Kasumi-1 (cell line): ENCODE results near the gene PRDX3.

Source experiments
- DNase-seq, 2 experiments: peaks; one replicate each; lab custom pipeline; 2025; lab: John Stamatoyannopoulos, UW

Gene PRDX3

GRCh38 chr10:119178372-119179119, at the start of gene PRDX3:
Gene PRDX3, minus strand, starts transcription at chr10:119178812. Its CDS starts 22 bp downstream, at chr10:119178790.
- peak; percentile 94 to 98 for DNase-seq

DNA sequence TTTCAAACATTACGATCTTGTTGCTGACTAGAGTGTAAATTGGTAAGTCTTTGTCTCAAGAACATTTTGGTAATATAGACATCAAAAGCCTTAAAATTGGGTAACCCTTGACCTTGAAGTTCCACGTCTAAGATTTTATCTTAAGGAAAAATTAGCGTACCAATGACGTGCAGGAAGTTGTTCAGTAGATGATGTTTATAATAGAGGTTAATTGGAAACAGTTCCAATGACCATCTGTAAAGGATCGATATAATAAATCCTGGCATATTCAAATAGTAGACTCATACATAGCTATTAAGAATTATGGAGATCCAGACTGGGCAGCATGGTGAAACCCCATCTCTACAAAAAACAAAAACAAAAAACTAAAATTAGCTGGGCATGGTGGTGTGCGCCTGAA, 49.2 kb upstream of the PRDX3 start:
- no peak for DNase-seq

DNA sequence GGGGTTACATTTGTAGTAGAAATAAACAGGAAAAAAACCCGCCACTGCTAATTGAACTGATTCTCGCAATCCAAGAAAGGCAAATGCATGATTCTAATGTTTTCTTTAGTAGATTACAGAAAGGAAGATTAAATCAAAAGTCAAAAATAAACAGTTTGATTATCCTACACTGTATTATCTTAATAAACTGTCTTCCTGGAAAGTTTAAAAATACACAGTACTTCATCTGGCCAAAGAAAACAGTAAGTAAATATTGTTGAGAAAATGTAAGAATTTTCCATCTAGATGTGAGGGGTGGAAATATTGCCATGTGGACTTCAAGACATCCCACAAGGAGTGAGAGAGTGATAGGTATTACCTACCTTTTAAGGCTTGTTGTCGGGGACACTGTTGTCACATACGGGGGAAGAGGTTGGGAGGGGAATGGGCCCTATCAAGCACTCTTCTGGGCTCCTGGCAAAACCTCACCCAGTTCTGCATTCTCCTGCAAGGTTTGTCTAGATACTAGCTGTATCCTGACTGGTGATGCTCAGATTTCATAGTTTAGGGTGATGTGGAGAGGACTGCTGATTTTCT, 46.6 kb upstream of the PRDX3 start:
- DNase-seq, result no peak

GRCh38 chr10:119222966-119223386, 44.4 kb upstream of the PRDX3 start:
- no peak for DNase-seq

- no peak for DNase-seq
Observed at GRCh38 chr10:119222537-119222936, 43.9 kb upstream of the PRDX3 start.

DNA sequence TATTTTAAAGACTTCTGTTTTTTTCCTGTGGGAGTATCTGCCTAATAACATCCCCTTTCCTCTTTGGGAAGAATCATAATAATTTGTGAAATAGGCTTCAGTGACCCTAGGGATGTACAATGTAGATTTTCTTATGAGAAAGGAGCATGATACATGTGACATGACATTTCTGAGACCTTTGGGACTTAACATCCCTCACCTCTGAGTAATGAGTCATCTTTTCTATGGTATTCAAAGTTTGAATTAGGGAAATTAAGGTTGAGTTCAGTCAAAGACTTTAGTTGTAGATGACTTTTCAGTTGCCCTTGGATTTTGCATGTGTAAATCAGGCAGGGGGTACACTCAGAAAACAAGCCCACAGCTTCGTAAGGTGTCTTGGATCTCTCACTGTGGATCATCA, 43.1 kb upstream of the PRDX3 start:
- DNase-seq, result no peak

GRCh38 chr10:119221201-119221600, 42.6 kb upstream of the PRDX3 start:
- DNase-seq, result no peak

DNA sequence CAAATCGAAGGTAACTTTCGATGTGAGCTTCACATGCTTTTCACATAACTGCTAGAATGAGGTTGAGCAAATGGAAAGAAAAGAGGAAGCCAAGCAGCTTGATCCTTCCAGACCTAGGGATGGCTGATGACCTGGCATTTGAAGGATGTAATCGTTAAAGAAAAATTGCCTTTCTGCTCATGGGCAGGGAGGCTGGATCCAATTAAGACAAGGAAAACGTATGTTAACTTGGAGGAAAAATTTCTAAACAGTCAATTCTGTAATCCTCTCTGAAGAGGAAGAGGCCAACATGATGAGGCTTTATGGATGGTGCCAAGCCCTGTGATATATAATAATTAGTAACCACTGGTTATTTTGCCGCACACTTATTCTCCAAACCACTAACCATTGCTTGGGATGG, 41.3 kb upstream of the PRDX3 start:
- no peak for DNase-seq

GRCh38 chr10:119217991-119218490, 39.4 kb upstream of the PRDX3 start:
- no peak for DNase-seq

DNA sequence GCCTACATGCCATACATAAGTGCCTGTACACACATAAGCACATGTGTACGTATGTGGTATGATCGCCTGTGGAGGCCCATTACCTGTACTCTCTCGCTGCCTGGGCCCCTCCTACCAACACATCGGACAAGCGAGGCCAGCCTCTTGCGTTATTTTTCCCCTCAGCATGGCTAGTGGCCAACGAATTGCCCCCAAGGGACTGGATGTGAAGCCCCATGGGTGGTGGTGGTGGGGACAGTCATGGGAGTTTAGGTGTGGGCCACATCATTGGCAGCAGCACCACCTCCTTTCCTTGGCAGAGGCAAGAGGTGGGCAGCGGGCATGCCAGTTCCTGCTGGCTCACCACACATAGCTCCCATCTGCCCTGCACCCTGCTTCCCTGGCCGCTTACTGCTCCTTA, 38.8 kb upstream of the PRDX3 start:
- no peak for DNase-seq

DNA sequence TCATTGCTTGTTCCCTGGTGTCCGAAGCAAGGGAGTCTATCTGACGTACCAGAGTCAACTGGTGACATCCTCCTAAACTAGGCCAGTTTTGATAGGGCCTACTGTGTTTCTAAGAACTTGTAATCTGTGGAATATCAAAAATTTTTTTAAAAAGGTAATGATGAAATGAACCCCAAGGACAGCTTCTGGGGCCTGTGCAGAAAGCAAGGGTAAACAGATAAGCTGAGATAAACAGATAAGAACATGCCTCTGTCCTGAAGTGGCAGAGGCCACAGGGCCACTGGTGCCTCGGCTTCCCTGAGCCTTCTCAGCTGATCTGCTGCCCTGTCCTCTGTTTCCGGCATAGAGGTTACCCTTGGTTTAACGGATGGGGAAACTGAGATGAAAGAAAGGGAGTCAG, 37.5 kb upstream of the PRDX3 start:
- DNase-seq, result no peak

DNA sequence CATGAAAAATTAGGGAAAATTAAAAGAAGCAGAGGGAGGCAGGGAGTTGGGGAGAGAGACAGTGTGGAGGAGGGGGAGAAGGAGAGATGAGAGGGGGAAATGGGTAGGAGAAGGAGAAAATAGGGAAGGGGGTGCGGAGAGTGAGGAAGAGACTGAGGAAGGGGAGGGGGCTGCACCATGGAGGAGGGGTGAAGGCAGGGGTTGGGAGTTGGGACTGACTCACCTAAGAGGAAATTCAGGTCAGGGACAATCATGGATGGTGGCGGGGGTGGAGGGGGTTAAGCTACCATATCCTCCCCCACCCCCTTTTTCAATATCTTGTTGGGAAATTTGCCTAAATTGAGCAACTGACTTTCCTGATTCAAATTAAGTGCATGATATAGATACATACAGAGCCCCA, 36.8 kb upstream of the PRDX3 start:
- DNase-seq, result no peak

DNA sequence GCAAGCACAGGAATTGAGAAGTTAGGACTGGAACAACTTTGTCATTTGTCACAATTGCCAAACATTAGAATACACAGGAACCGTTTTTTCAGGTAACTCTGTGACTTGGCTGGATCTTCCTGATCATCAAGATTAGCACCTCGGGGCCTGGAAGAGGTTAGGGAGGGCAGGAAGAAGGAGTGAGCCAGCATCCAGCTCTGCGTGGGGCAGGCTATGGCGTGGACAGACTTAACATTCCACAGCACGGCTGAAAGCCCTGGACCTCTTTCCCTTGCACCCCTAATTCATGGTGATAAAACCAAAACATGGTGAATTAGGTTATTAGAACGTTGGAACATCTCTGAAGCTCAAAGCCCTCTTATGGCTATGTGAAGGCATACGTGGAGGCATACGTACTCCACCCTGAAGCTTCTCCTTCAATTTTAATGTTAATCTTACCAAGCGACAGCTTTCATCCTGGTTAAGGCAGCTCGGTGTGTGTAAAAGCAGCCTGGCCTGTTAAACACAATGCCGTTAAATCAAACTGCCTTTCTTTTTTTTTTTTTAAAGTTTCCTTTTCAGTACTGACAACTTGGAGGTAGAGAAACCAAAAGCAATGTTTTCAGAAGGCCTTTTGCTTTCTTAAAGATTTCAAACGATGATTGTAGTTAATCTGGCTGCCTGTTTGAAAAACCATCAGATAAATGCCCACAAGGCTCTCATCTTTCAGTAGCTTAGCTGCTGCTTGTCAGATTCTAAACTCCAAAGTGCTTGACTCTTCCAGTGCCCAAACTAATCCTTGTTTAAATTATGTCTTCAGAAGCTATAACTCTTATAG, 33.2 kb upstream of the PRDX3 start:
- DNase-seq, result no peak

DNA sequence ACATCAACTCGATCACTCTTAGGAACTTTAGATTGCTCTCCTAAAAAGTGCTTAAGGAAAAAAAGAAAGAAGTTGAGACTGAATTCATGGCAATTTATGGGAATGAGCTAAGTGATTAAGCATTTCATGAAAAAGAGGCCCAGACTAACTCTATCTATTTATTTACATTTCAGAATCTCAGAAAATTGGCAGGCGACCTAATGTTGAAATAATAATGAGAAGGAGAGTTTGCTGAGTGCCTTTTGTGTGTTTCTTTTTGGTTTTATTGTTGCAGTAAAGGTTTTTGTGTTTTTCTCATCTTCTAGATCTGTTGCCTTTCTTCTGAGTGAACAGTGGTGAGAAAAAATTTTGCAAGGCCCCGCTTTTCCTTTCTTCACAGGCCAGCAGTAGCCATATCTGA, 32.6 kb upstream of the PRDX3 start:
- DNase-seq, result no peak

GRCh38 chr10:119210633-119211032, 32.0 kb upstream of the PRDX3 start:
- DNase-seq, result no peak

GRCh38 chr10:119209736-119210355, 31.2 kb upstream of the PRDX3 start:
- DNase-seq, result no peak

GRCh38 chr10:119209035-119209735, 30.6 kb upstream of the PRDX3 start:
- DNase-seq, result peak; percentile 68 to 82

GRCh38 chr10:119208553-119208940, 29.9 kb upstream of the PRDX3 start:
- DNase-seq, result no peak

GRCh38 chr10:119207713-119208552, 29.3 kb upstream of the PRDX3 start:
- peak; percentile 22 to 43 for DNase-seq

GRCh38 chr10:119207366-119207666, 28.7 kb upstream of the PRDX3 start, which contains the start of gene GRK5:
Gene GRK5, plus strand, starts transcription at chr10:119207571. Its CDS starts 347 bp downstream, at chr10:119207918.
- DNase-seq, result peak; percentile 94 to 96
